Amygdala (tissue), 56 donors: ENCODE data around the gene AOPEP.

Experiments
- DNase-seq, 56 donors: peaks; one replicate each; lab custom pipeline; 2025; lab: John Stamatoyannopoulos, UW

Gene AOPEP

GRCh38 chr9:94971378-94972131, 245.1 kb downstream of the AOPEP start:
- no peak for DNase-seq

GRCh38 chr9:94973451-94973941, 247.0 kb downstream of the AOPEP start:
- no peak for DNase-seq

- DNase-seq, result no peak
Observed at GRCh38 chr9:94974154-94974879, 247.8 kb downstream of the AOPEP start.

GRCh38 chr9:94975480-94975879, 249.0 kb downstream of the AOPEP start:
- DNase-seq, result no peak

GRCh38 chr9:94976077-94976476, 249.6 kb downstream of the AOPEP start:
- no peak for DNase-seq

- DNase-seq, result no peak
Observed at GRCh38 chr9:94977416-94977815, 250.9 kb downstream of the AOPEP start.

- DNase-seq, result no peak
Observed at GRCh38 chr9:94979904-94980507, 253.5 kb downstream of the AOPEP start.

- no peak for DNase-seq
Observed at GRCh38 chr9:94980947-94981722, 254.6 kb downstream of the AOPEP start.

- no peak for DNase-seq
Observed at GRCh38 chr9:94981723-94982090, 255.2 kb downstream of the AOPEP start.

GRCh38 chr9:94982211-94982610, 255.7 kb downstream of the AOPEP start:
- DNase-seq, result no peak

- DNase-seq, result no peak
Observed at GRCh38 chr9:94983552-94983951, 257.1 kb downstream of the AOPEP start.

- no peak for DNase-seq
Observed at GRCh38 chr9:94984891-94985476, 258.5 kb downstream of the AOPEP start.

- no peak for DNase-seq
Observed at GRCh38 chr9:94985649-94986048, 259.1 kb downstream of the AOPEP start.

- DNase-seq, result no peak
Observed at GRCh38 chr9:94987731-94988130, 261.2 kb downstream of the AOPEP start.

GRCh38 chr9:94990897-94991561, 264.5 kb downstream of the AOPEP start:
- DNase-seq, result no peak

- DNase-seq, result no peak
Observed at GRCh38 chr9:94991961-94992907, 265.7 kb downstream of the AOPEP start.

- DNase-seq, result no peak
Observed at GRCh38 chr9:94993160-94993820, 266.8 kb downstream of the AOPEP start.

GRCh38 chr9:94993821-94994165, 267.3 kb downstream of the AOPEP start:
- DNase-seq, result no peak
